Measurements from ENCODE around the gene RPS6KB2. TPM values are rescaled to one million over a fixed set of nuclear protein-coding genes. Genes with fewer than 3 reads are reported as not detected.

The RPS6KB2 gene
- total and polyA plus RNA-seq, 2 donors (not counting 3 experiments of a cell fraction or from before 2014, with no cell fraction given): 53.8 to 60.0 TPM

DNA sequence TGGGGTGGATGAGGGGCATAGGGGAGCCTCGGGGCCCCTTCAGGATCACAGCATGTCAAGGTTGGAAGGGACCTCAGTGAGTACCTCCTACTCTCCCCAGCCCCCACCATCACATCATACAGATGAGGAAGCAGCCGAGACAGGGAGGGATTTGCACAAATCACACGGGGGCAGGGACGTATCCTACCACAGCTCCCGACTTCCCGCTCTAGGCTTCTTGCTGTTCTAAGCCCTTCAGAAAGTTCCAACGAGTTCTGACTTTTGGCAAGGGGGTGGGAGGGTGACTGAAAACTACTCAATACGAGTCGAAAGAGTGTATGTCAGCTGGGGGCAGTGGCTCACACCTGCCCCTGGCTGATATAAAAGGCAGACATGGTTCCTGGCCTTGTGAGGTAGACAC, 41.2 kb upstream of the RPS6KB2 start:
- CTCF ChIA-PET: interaction anchor here (0.6 to 19.7 kb wide), 5 partner anchors 8 to 41 kb away, joined by 3 to 1051 read pairs (median 7); partner anchors contain the start of genes CLCF1 and POLD4
- intact Hi-C loops (cut with micrococcal nuclease): no loop called here
- POLR2A ChIA-PET: no interaction called here

GRCh38 chr11:67387518-67387917, 40.8 kb upstream of the RPS6KB2 start:
- no TSS peak for BruUV-seq (replicated peaks)
- dilution Hi-C loops (cut with MboI; ENCODE audit: extremely low pct_ligation_motif_present, low sequenced_read_pairs): no loop called here
- Histone ChIP-seq H3K4me3 (replicated peaks in 1 of 3; ENCODE audit: insufficient read depth in 1 of 3, low read depth in 1 of 3, low read length in 3 of 3) (no peak overlapping the region), H3K4me1 (ENCODE audit: control insufficient read depth, extremely low read depth, insufficient read depth, low read length) (peaks cover 8% of the 10 kb centered on the region), H3K9me3 (replicated peaks; ENCODE audit: control insufficient read depth, insufficient read depth, low read length) (no peaks in the 10 kb centered on the region), H3K27me3 (ENCODE audit: control insufficient read depth in 2 of 2, insufficient read depth in 2 of 2, low read length in 2 of 2) (no peaks in the 10 kb centered on the region), H3K36me3 (ENCODE audit: control insufficient read depth in 2 of 2, extremely low read depth in 1 of 2, insufficient read depth in 2 of 2, low read length in 2 of 2) (no peaks in the 10 kb centered on the region), H3K4me2 (ENCODE audit: insufficient read depth, low read length) (no peak overlapping the region), H4K20me1 (replicated peaks; ENCODE audit: control insufficient read depth, extremely low read depth, insufficient read depth, low read length) (no peaks in the 10 kb centered on the region), H3K9ac (replicated peaks; ENCODE audit: extremely low read depth, insufficient read depth, low read length) (no peak overlapping the region), H3K27ac (ENCODE audit: insufficient read depth, low read depth, low read length) (no peak overlapping the region), H2AFZ (ENCODE audit: low read depth, low read length) (no peak overlapping the region), H3K9me1 (replicated peaks; ENCODE audit: control insufficient read depth, extremely low read depth, insufficient read depth, low read length) (no peaks in the 10 kb centered on the region), H3K79me2 (ENCODE audit: control insufficient read depth, insufficient read depth, low read length) (peaks cover 4% of the 10 kb centered on the region)
- intact Hi-C loops (cut with micrococcal nuclease): no loop called here
- ChIA-PET CTCF (interaction anchor here (4.7 to 19.7 kb wide), 2 partner anchors 32 to 41 kb away, joined by 26 to 1051 read pairs; partner anchors contain the start of gene POLD4), POLR2A (no interaction called here)
- TF ChIP-seq POLR2AphosphoS5 (IDR thresholded peaks at IDR 0.05; ENCODE audit: insufficient read depth, low read depth, low read length) (no peak), POLR2A (IDR thresholded peaks at IDR 0.05; ENCODE audit: low read depth, low read length) (no peak), EZH2 (IDR thresholded peaks at IDR 0.05; ENCODE audit: borderline replicate concordance, low read depth, low read length, severe bottlenecking) (no peak), FOS (IDR thresholded peaks at IDR 0.05; ENCODE audit: borderline replicate concordance, insufficient read depth, low read length) (no peak), JUN (IDR thresholded peaks at IDR 0.05; ENCODE audit: borderline replicate concordance, insufficient read depth, insufficient read length, low read depth) (no peak), MAX (IDR thresholded peaks at IDR 0.05; ENCODE audit: insufficient read depth, insufficient read length) (no peak), MYC (IDR thresholded peaks at IDR 0.05; ENCODE audit: low read depth, low read length) (no peak), CTCF (IDR thresholded peaks at IDR 0.05; ENCODE audit: extremely low read depth in 1 of 2, insufficient read depth in 1 of 2, low read depth in 1 of 2, low read length in 2 of 2) (no peak), GATA2 (IDR thresholded peaks at IDR 0.05; ENCODE audit: insufficient read depth, insufficient read length, low read depth, low read length) (no peak)
- FAIRE-seq (no peak), DNase-seq (ENCODE audit: low read depth, low spot score) (no peak)

More for the DNA sequence above, 41.2 kb upstream of the RPS6KB2 start:
- Histone ChIP-seq H3K9me1 (replicated peaks; ENCODE audit: control insufficient read depth, extremely low read depth, insufficient read depth, low read length) (no peaks in the 10 kb centered on the region), H3K36me3 (ENCODE audit: control insufficient read depth in 2 of 2, extremely low read depth in 1 of 2, insufficient read depth in 2 of 2, low read length in 2 of 2) (no peaks in the 10 kb centered on the region), H3K4me3 (replicated peaks in 1 of 3; ENCODE audit: insufficient read depth in 1 of 3, low read depth in 1 of 3, low read length in 3 of 3) (no peak overlapping the region), H3K79me2 (ENCODE audit: control insufficient read depth, insufficient read depth, low read length) (peaks cover 4% of the 10 kb centered on the region), H3K9me3 (replicated peaks; ENCODE audit: control insufficient read depth, insufficient read depth, low read length) (no peaks in the 10 kb centered on the region), H3K27ac (ENCODE audit: insufficient read depth, low read depth, low read length) (no peak overlapping the region), H3K27me3 (ENCODE audit: control insufficient read depth in 2 of 2, insufficient read depth in 2 of 2, low read length in 2 of 2) (no peaks in the 10 kb centered on the region), H2AFZ (ENCODE audit: low read depth, low read length) (no peak overlapping the region), H3K9ac (replicated peaks; ENCODE audit: extremely low read depth, insufficient read depth, low read length) (no peak overlapping the region), H3K4me1 (ENCODE audit: control insufficient read depth, extremely low read depth, insufficient read depth, low read length) (peaks cover 5% of the 10 kb centered on the region), H3K4me2 (ENCODE audit: insufficient read depth, low read length) (no peak overlapping the region), H4K20me1 (replicated peaks; ENCODE audit: control insufficient read depth, extremely low read depth, insufficient read depth, low read length) (no peaks in the 10 kb centered on the region)
- TF ChIP-seq MYC (IDR thresholded peaks at IDR 0.05; ENCODE audit: low read depth, low read length) (no peak), POLR2AphosphoS5 (IDR thresholded peaks at IDR 0.05; ENCODE audit: insufficient read depth, low read depth, low read length) (no peak), GATA2 (IDR thresholded peaks at IDR 0.05; ENCODE audit: insufficient read depth, insufficient read length, low read depth, low read length) (no peak), JUN (IDR thresholded peaks at IDR 0.05; ENCODE audit: borderline replicate concordance, insufficient read depth, insufficient read length, low read depth) (no peak), MAX (IDR thresholded peaks at IDR 0.05; ENCODE audit: insufficient read depth, insufficient read length) (no peak), EZH2 (IDR thresholded peaks at IDR 0.05; ENCODE audit: borderline replicate concordance, low read depth, low read length, severe bottlenecking) (no peak)
- no TSS peak for BruUV-seq (replicated peaks)
- DNase-seq (ENCODE audit: low read depth, low spot score): no peak
- dilution Hi-C loops (cut with MboI; ENCODE audit: extremely low pct_ligation_motif_present, low sequenced_read_pairs): no loop called here
- no peak for FAIRE-seq

Data from endothelial cell of umbilical vein (primary cell).